HepG2 (cell line): ENCODE results near the gene MIX23. TPM values are rescaled to one million over a fixed set of nuclear protein-coding genes. Genes with fewer than 3 reads are reported as not detected.
A peak's percentile ranks its signal among the peaks of the same experiment; 100 is the strongest.

ENCODE experiments used
- ATF5 ChIP-seq: sonication (generic); formaldehyde crosslinking; IDR thresholded peaks from 2 replicates; pipeline ENCODE4 v1.4.0; 2020; ENCODE audit warnings: mild to moderate bottlenecking, low read depth, missing genetic modification reagents
- BCLAF1 ChIP-seq: fragments of 450-650 bp; IDR thresholded peaks from 2 replicates; pipeline ENCODE4 v1.6.1; 2017; ENCODE audit warnings: mild to moderate bottlenecking
- EED ChIP-seq: sonication (generic); formaldehyde crosslinking; IDR thresholded peaks from 2 replicates; pipeline ENCODE4 v1.5.0; 2020; ENCODE audit warnings: mild to moderate bottlenecking, missing genetic modification reagents
- EP300 ChIP-seq, 3 experiments: sonication (generic) in 1 of 3; formaldehyde crosslinking in 1 of 3; IDR thresholded peaks; 2 replicates each; pipeline versions ENCODE4 v1.5.1 to v1.6.1; 2011 to 2020; ENCODE audit warnings: low read depth in 2 of 3, low read length in 2 of 3, borderline replicate concordance in 1 of 3, improper control_type of control experiment in 1 of 3, mild to moderate bottlenecking in 1 of 3, missing genetic modification reagents in 1 of 3, moderate library complexity in 1 of 3
- FOXK1 ChIP-seq: sonication (generic); formaldehyde crosslinking; IDR thresholded peaks from 2 replicates; pipeline ENCODE4 v1.4.0; 2020; ENCODE audit warnings: low read depth, missing genetic modification reagents, borderline replicate concordance
- GZF1 ChIP-seq: sonication (generic); formaldehyde crosslinking; IDR thresholded peaks from 2 replicates; pipeline ENCODE4 v1.5.1; 2020; ENCODE audit warnings: mild to moderate bottlenecking, missing genetic modification reagents
- HOXA5 ChIP-seq: sonication (generic); formaldehyde crosslinking; IDR thresholded peaks from 2 replicates; pipeline ENCODE4 v1.4.0; 2020; ENCODE audit warnings: missing genetic modification reagents
- KLF6 ChIP-seq: IDR thresholded peaks from 2 replicates; pipeline ENCODE4 v1.8.0; 2016; ENCODE audit warnings: missing biosample characterization, missing genetic modification reagents
- MED1 ChIP-seq: sonication (generic); formaldehyde crosslinking; IDR thresholded peaks from 2 replicates; pipeline ENCODE4 v1.4.0; 2020; ENCODE audit warnings: missing genetic modification reagents
- NCOA2 ChIP-seq: sonication (generic); formaldehyde crosslinking; IDR thresholded peaks from 2 replicates; pipeline ENCODE4 v1.8.0; 2022; ENCODE audit warnings: inconsistent platforms
- PCBP1 ChIP-seq: fragments of 200-400 bp; formaldehyde crosslinking; IDR thresholded peaks from 2 replicates; pipeline ENCODE4 v1.6.1; 2017; ENCODE audit warnings: mild to moderate bottlenecking, low read depth, low read length, borderline replicate concordance
- SATB2 ChIP-seq: sonication (generic); formaldehyde crosslinking; IDR thresholded peaks from 2 replicates; pipeline ENCODE4 v1.5.0; 2020; ENCODE audit warnings: missing genetic modification reagents
- SRSF4 ChIP-seq: fragments of 200-400 bp; formaldehyde crosslinking; IDR thresholded peaks from one replicate; pipeline ENCODE4 v1.6.1; 2018; ENCODE audit warnings: mild to moderate bottlenecking, low read depth, low read length, moderate library complexity; ENCODE audit not compliant: poor library complexity, severe bottlenecking
- TAF15 ChIP-seq: fragments of 200-400 bp; formaldehyde crosslinking; IDR thresholded peaks from one replicate; pipeline ENCODE4 v1.6.1; 2018; ENCODE audit warnings: mild to moderate bottlenecking, low read depth, low read length; ENCODE audit not compliant: poor library complexity, severe bottlenecking
- TCF12 ChIP-seq, 2 experiments: fragments of 450-650 bp in 1 of 2; sonication (generic) in 1 of 2; formaldehyde crosslinking in 1 of 2; IDR thresholded peaks; 2 replicates each; pipeline versions ENCODE4 v1.6.1 to v1.8.0; 2017 to 2022; ENCODE audit warnings: antibody characterized with exemption in 1 of 2, mild to moderate bottlenecking in 1 of 2, missing genetic modification reagents in 1 of 2, moderate library complexity in 1 of 2
- ZNF281 ChIP-seq: sonication (generic); formaldehyde crosslinking; IDR thresholded peaks from 2 replicates; pipeline ENCODE4 v1.4.0; 2020; ENCODE audit warnings: missing genetic modification reagents, borderline replicate concordance
- ZNF713 ChIP-seq: sonication (generic); formaldehyde crosslinking; IDR thresholded peaks from 2 replicates; pipeline ENCODE4 v1.4.0; 2020; ENCODE audit warnings: mild to moderate bottlenecking, missing genetic modification reagents
- polyA plus RNA-seq, 8 experiments: library from polyadenylated mRNA; depleted of rRNA in 3 of 8; stranded (reverse) in 7 of 8; unstranded in 1 of 8; fragments of >200 nt; fragmentation: Illumina TruSeq in 4 of 8; extraction: Trizol in 4 of 8; gene quantifications; 2 replicates each; pipeline versions ENCODE4 v1.2.1 to v1.2.3, GENCODE V29; 2011 to 2016; ENCODE audit warnings: low read depth in 4 of 8, missing spikeins in 1 of 8, mixed read lengths in 1 of 8; ENCODE audit not compliant: insufficient read depth in 1 of 8
- total RNA-seq, 5 experiments: library from RNA; depleted of rRNA; stranded (reverse); fragments of >200 nt; fragmentation: Illumina TruSeq; extraction: Trizol; gene quantifications; 2 replicates each; pipeline ENCODE4 v1.2.3, GENCODE V29; 2016; ENCODE audit warnings: low read depth in 1 of 5
- TF ChIP-seq, protein P1 (sequence below): sonication (generic); formaldehyde crosslinking; IDR thresholded peaks from 2 replicates; pipeline ENCODE4 v1.4.0; 2020; ENCODE audit warnings: mild to moderate bottlenecking, missing genetic modification reagents
- TF ChIP-seq, protein P2 (sequence below): sonication (generic); formaldehyde crosslinking; IDR thresholded peaks from 2 replicates; pipeline ENCODE4 v1.8.0; 2022; ENCODE audit warnings: missing genetic modification reagents, low read depth, mild to moderate bottlenecking, borderline replicate concordance

The MIX23 gene
- total and polyA plus RNA-seq, 2 of the 13 experiments (the other 11 are each of a cell fraction or from before 2014, with no cell fraction given): 20.0 to 152 TPM

DNA sequence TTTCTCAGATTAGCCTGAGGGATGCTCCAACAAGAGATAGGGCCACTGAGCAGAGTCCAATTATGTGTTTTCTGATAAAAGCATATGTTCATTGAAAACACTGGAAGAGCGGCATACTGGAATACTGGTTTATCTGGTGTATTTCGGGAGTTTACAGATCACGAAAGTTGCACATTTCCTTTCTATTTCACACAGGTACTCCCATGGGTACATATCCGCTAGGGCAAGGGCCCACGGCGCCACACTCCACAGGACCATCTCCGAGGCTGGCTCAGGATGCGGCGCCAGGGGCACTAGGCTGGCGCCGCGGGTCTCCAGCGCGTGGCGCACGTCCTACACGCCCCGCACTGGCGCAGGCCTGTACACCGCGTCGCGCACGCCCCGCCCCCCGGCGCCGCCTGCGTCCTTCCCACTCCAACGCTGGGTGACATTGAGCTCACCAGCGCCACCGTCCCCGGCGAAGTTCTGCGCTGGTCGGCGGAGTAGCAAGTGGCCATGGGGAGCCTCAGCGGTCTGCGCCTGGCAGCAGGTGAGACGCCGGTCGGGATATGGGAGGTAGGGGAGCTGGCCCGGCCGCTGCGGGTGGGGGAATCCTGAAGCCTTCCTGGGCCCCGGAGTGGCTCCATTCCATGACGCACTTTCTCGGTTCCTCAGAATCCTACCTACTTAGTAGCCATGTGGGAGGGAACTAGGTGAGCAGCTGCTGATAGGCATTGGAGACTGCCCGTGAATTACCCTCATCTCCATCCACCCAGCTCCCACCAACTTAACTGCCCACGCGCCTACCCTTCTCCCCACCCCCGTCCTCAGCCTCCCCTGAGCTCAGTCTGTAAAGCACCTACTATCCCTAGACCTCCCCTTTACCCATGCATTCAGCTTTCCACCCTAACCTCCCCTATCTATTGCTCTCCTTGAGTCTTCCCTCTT, 1.0 kb upstream of the MIX23 start, which contains the start of gene FAM162A (continued):
- TF ChIP-seq BCLAF1 (no peak), MED1 (peak; percentile 92), EED (CRISPR knock-in tag) (peak; percentile 74; the same call in 1 of the 2 replicates), ATF5 (CRISPR knock-in tag) (0 out of 2 replicates have a peak, but pooled peaks have one; percentile 71), TCF12 (IDR thresholded peaks at IDR 0.05) (no peak), TCF12 (CRISPR knock-in tag; IDR thresholded peaks at IDR 0.05) (peak; percentile 77; the same call in 1 of the 2 replicates), SRSF4 (no peak), TAF15 (no peak), FOXK1 (peak; percentile 69; the same call in 1 of the 2 replicates), KLF6 (peak; percentile 83), SATB2 (CRISPR knock-in tag) (0 out of 2 replicates have a peak, but pooled peaks have one; percentile 77), ZNF713 (no peak), GZF1 (CRISPR knock-in tag) (0 out of 2 replicates have a peak, but pooled peaks have one; percentile 60), EP300 (IDR thresholded peaks at IDR 0.05; ENCODE audit: low read depth in 2 of 2, low read length in 2 of 2) (0 out of 4 replicates have a peak, but pooled peaks of 1 of the 2 experiments have one; percentile 20), EP300 (CRISPR knock-in tag; IDR thresholded peaks at IDR 0.05; ENCODE audit: borderline replicate concordance) (no peak), PCBP1 (no peak), HOXA5 (CRISPR knock-in tag) (peak; percentile 91), ZNF281 (CRISPR knock-in tag) (peak; percentile 76; the same call in 1 of the 2 replicates), NCOA2 (peak; percentile 65; the same call in 1 of the 2 replicates)
- TF ChIP-seq, protein P1, sequence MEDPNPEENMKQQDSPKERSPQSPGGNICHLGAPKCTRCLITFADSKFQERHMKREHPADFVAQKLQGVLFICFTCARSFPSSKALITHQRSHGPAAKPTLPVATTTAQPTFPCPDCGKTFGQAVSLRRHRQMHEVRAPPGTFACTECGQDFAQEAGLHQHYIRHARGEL (CRISPR knock-in tag): no peak
- TF ChIP-seq, protein P2, sequence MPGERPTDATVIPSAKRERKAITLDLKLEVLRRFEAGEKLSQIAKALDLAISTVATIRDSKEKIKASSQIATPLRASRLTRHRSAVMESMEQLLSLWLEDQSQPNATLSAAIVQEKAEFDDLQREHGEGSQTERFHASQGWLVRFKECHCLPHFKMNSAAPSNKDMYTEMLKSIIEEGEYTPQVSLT (CRISPR knock-in tag): peak; percentile 91; the same call in 1 of the 2 replicates
